ENCODE measurements around the gene ADAMTS17. TPM values are rescaled to one million over a fixed set of nuclear protein-coding genes. Genes with fewer than 3 reads are reported as not detected.

The ADAMTS17 gene
- polyA plus RNA-seq, 3 donors from 2014 or later, result 0.27 to 0.53 TPM; not detected in 1

DNA sequence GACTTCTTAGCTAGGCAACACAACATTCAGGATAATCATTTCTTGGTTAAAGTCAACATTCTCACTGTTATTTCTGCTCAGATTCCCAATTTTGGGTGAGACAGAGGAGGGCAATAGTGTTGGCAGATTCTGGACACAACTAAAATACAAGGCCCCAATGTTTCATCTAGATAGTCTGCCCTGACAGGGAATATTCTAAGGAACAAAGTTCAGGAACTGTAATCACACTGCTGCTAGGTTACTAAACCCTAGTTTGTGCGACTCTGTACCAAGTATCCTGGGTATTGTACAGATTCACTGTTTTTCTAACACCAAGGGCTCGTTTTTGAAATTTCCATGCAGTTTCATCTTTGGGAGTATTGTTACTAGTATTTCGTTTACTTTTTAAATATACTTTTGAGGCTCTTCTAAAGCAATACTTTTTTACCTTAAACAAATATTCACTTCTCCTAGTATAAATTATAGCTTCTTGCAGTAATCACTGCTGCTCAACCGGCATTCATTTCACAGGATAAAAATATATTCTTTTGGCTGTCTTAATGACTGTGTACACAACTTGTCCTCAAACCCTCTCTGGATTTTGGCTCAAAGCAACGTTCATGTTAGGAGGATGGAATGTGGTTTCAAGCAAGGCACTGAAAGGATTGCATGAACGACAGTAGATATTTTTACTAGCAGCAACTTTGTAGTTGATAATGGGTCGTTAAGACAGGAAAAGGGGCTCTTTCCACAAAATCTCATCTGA lies 167.4 kb downstream of the ADAMTS17 start:
- no peaks in the 10 kb centered on the region for H3K36me3 Mint-ChIP-seq
- peaks cover 0 to 6% (median 0%) of the 10 kb centered on the region in 3 donors for H3K27me3 Mint-ChIP-seq (ENCODE audit: low read depth in 3 of 3)
- DNase-seq, result no peak
- H3K4me1 Mint-ChIP-seq, result peaks cover 2 to 11% of the 10 kb centered on the region in 2 donors
- no peak overlapping the region for H3K4me3 Mint-ChIP-seq
- peaks cover 0 to 7% (median 0%) of the 10 kb centered on the region in 6 donors for H3K9me3 Mint-ChIP-seq
- no peak overlapping the region for H3K27ac Mint-ChIP-seq

- H3K27ac Mint-ChIP-seq, result no peak overlapping the region
- H3K27me3 Mint-ChIP-seq (ENCODE audit: low read depth in 3 of 3), result peaks cover 0 to 6% (median 5%) of the 10 kb centered on the region in 3 donors
- peaks cover 2 to 11% of the 10 kb centered on the region in 2 donors for H3K4me1 Mint-ChIP-seq
- no peaks in the 10 kb centered on the region for H3K36me3 Mint-ChIP-seq
- peaks cover 0 to 7% (median 0%) of the 10 kb centered on the region in 6 donors for H3K9me3 Mint-ChIP-seq
- no peak for DNase-seq
- H3K4me3 Mint-ChIP-seq, result no peak overlapping the region
Measured at GRCh38 chr15:100172356-100173024, 169.3 kb downstream of the ADAMTS17 start.

DNA sequence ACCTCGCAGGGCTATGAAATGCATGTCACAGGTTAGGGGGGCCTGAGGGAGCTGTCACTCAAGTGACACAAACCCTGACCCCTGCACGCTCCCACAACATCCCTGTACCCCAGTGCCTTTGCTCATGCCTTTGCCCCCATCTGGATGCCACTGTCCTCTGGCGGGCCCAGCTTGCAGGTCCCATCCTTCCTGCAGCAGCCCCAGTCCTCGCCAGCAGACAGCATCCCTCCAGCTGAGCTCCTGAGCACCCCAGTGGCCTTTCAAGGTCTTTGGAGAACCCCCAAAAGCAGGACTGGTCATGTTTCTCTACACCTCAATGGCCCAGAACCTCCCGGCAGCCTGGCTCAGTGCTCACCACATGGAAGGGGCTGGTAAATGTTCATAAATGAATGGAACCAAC lies 170.4 kb downstream of the ADAMTS17 start:
- Mint-ChIP-seq H3K36me3 (no peaks in the 10 kb centered on the region), H3K4me3 (no peak overlapping the region), H3K27me3 (ENCODE audit: low read depth in 3 of 3) (peaks cover 0 to 6% (median 0%) of the 10 kb centered on the region in 3 donors), H3K9me3 (peaks cover 0 to 7% (median 0%) of the 10 kb centered on the region in 6 donors), H3K4me1 (peaks cover 4 to 11% of the 10 kb centered on the region in 2 donors), H3K27ac (no peak overlapping the region)
- DNase-seq, result no peak

- no peak overlapping the region for H3K4me3 Mint-ChIP-seq
- H3K36me3 Mint-ChIP-seq, result no peaks in the 10 kb centered on the region
- peaks cover 0 to 6% (median 0%) of the 10 kb centered on the region in 3 donors for H3K27me3 Mint-ChIP-seq (ENCODE audit: low read depth in 3 of 3)
- H3K27ac Mint-ChIP-seq, result peak overlapping the region in 2 of 6 donors; percentile 45 to 49
- H3K9me3 Mint-ChIP-seq, result peaks cover 0 to 7% (median 0%) of the 10 kb centered on the region in 6 donors
- H3K4me1 Mint-ChIP-seq, result peaks cover 4 to 11% of the 10 kb centered on the region in 2 donors
- peak in 1 of 3 donors; percentile 6 for DNase-seq
Measured at GRCh38 chr15:100170291-100171210, 171.2 kb downstream of the ADAMTS17 start.

DNA sequence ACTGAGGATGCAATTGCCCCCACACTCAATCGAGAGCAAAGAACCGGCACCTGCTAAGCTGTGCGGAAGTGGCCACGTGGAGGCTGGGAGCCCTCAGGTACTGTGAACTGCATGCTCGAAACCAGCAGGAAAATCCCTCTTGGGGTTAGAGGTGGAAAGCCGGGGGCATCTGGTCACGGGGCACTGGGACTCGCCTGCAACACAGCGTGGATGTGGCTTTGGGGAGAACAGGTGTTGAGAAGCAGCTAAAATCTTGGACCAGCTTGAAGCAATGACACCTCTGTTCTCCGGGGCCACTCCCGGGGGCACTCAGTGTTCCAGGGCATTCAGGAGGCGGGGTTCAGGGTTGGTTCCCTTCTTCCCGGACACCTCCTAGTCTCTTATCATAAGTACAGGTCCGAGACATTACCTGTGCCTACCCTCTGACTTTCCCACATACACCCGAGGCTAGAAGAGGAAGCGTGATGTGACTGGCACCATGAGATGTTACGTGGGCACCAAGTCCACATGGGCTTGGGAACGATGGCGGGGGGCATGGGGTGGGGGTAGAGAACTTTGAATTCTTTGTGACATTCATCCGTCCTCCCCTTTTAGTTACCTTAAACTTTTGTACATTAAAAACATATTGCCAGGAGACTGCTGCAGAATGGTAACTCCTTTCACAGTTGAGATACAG lies 172.0 kb downstream of the ADAMTS17 start:
- Mint-ChIP-seq H3K4me1 (peaks cover 4 to 11% of the 10 kb centered on the region in 2 donors), H3K27me3 (ENCODE audit: low read depth in 3 of 3) (peaks cover 3 to 6% (median 3%) of the 10 kb centered on the region in 3 donors), H3K9me3 (peaks cover 0 to 7% (median 0%) of the 10 kb centered on the region in 6 donors), H3K4me3 (no peak overlapping the region), H3K27ac (peak overlapping the region in 1 of 6 donors; percentile 45), H3K36me3 (no peaks in the 10 kb centered on the region)
- no peak for DNase-seq

DNA sequence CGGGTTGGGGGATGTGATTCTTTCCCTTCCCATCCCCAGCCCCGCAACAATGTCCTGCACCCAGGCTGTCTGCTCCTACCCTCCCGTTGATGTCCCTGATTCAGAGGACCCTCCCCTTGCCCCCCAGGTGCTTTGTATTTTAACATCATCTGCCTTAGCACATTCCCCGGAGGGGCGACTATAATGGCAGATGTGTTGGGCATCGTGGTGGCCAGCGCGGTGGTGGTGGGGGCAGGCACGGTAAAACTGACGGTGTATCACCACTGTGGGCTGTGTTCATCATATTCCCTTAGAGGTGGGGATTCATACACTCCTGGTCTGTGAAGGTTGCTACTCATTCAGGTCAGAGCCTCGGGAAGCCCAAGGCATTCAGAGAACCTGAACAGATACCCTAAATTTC lies 173.0 kb downstream of the ADAMTS17 start:
- Mint-ChIP-seq H3K27ac (no peak overlapping the region), H3K4me1 (peaks cover 4 to 11% of the 10 kb centered on the region in 2 donors), H3K36me3 (no peaks in the 10 kb centered on the region), H3K27me3 (ENCODE audit: low read depth in 3 of 3) (peaks cover 3 to 6% (median 3%) of the 10 kb centered on the region in 3 donors), H3K4me3 (no peak overlapping the region), H3K9me3 (peaks cover 0 to 4% (median 0%) of the 10 kb centered on the region in 6 donors)
- DNase-seq, result no peak

- Mint-ChIP-seq H3K27ac (no peak overlapping the region), H3K36me3 (no peaks in the 10 kb centered on the region), H3K27me3 (ENCODE audit: low read depth in 3 of 3) (peaks cover 3 to 6% (median 3%) of the 10 kb centered on the region in 3 donors), H3K4me1 (peaks cover 4 to 11% of the 10 kb centered on the region in 2 donors), H3K9me3 (peaks cover 0 to 4% (median 0%) of the 10 kb centered on the region in 6 donors), H3K4me3 (no peak overlapping the region)
- DNase-seq, result no peak
Measured at GRCh38 chr15:100167884-100168375, 173.8 kb downstream of the ADAMTS17 start.

GRCh38 chr15:100166313-100166712 lies 175.5 kb downstream of the ADAMTS17 start:
- Mint-ChIP-seq H3K27ac (no peak overlapping the region), H3K4me1 (peaks cover 4 to 11% of the 10 kb centered on the region in 2 donors), H3K4me3 (no peak overlapping the region), H3K27me3 (ENCODE audit: low read depth in 3 of 3) (peaks cover 3 to 6% (median 3%) of the 10 kb centered on the region in 3 donors), H3K36me3 (no peaks in the 10 kb centered on the region), H3K9me3 (no peaks in the 10 kb centered on the region)
- DNase-seq, result no peak

GRCh38 chr15:100163961-100164360 lies 177.8 kb downstream of the ADAMTS17 start:
- Mint-ChIP-seq H3K36me3 (no peaks in the 10 kb centered on the region), H3K9me3 (no peaks in the 10 kb centered on the region), H3K4me3 (no peak overlapping the region), H3K27ac (no peak overlapping the region), H3K4me1 (peaks cover 0 to 2% of the 10 kb centered on the region in 2 donors), H3K27me3 (ENCODE audit: low read depth in 3 of 3) (peaks cover 3 to 6% (median 3%) of the 10 kb centered on the region in 3 donors)
- DNase-seq, result no peak

- Mint-ChIP-seq H3K27me3 (ENCODE audit: low read depth in 3 of 3) (peaks cover 3% of the 10 kb centered on the region in 3 donors), H3K9me3 (no peaks in the 10 kb centered on the region), H3K4me3 (no peak overlapping the region), H3K27ac (no peak overlapping the region), H3K36me3 (no peaks in the 10 kb centered on the region), H3K4me1 (no peaks in the 10 kb centered on the region)
- DNase-seq, result no peak
Measured at GRCh38 chr15:100160953-100161352, 180.8 kb downstream of the ADAMTS17 start.

- Mint-ChIP-seq H3K27ac (no peak overlapping the region), H3K4me3 (no peak overlapping the region), H3K27me3 (ENCODE audit: low read depth in 3 of 3) (peaks cover 0 to 5% (median 3%) of the 10 kb centered on the region in 3 donors), H3K36me3 (no peaks in the 10 kb centered on the region), H3K9me3 (no peaks in the 10 kb centered on the region), H3K4me1 (no peaks in the 10 kb centered on the region)
- no peak for DNase-seq
Measured at GRCh38 chr15:100159436-100159835, 182.3 kb downstream of the ADAMTS17 start.

DNA sequence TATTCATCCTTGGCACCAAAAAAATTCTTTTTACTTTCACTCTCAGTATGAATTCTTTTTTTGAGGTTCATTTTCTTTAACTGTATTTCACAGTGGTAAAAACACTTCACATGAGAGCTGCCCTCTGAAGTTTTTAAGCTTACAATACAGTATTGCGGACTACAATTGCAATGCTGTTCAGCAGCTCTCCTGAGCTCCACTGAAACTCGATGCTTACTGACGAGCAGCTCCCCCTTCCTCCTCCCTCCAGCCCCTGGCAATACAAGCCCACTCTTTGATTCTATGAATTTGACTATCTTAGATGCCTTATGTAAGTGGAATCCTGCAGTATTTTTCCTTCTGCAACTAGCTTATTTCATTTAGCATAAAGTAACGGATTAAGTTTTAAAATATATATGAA lies 183.4 kb downstream of the ADAMTS17 start:
- H3K4me3 Mint-ChIP-seq, result no peak overlapping the region
- no peak overlapping the region for H3K27ac Mint-ChIP-seq
- peaks cover 0 to 8% (median 5%) of the 10 kb centered on the region in 3 donors for H3K27me3 Mint-ChIP-seq (ENCODE audit: low read depth in 3 of 3)
- no peaks in the 10 kb centered on the region for H3K9me3 Mint-ChIP-seq
- H3K36me3 Mint-ChIP-seq, result no peaks in the 10 kb centered on the region
- H3K4me1 Mint-ChIP-seq, result no peaks in the 10 kb centered on the region
- DNase-seq, result no peak

DNA sequence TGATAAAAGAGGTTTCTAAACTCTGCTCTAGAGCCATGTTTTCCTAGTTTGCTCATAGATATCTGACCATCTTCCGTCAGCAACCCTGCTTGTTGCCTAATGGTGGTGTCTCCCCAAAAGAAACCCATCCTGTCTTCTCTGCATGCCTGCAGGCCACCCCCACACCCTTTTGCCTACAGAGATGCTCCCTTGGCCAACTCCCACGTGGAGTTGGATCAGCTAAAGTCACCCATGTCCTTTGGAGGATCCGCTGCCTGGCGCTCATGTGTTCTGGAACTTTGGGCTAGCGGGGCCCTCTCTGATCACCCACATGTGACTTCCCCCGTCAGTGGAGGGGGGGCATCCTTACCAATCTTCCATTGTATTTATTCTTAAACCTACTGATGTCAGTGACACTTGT lies 185.6 kb downstream of the ADAMTS17 start:
- Mint-ChIP-seq H3K9me3 (no peaks in the 10 kb centered on the region), H3K27me3 (ENCODE audit: low read depth in 3 of 3) (peaks cover 4 to 8% (median 5%) of the 10 kb centered on the region in 3 donors), H3K27ac (no peak overlapping the region), H3K36me3 (no peaks in the 10 kb centered on the region), H3K4me1 (no peaks in the 10 kb centered on the region), H3K4me3 (no peak overlapping the region)
- DNase-seq, result no peak

Measured in immature natural killer cell (primary cell).